Keratinocyte (primary cell): Measurements from ENCODE around the gene NEK9. TPM values are rescaled to one million over a fixed set of nuclear protein-coding genes. Genes with fewer than 3 reads are reported as not detected.

Experiments
- DNase-seq: peaks from one replicate; pipeline ENCODE4 v3.0.0-alpha.2; 2011; ENCODE audit warnings: low read depth, missing footprints, low spot score
- FAIRE-seq: peaks from 2 replicates; lab custom pipeline; 2011; peaks lifted over from hg19 to GRCh38; lab: Jason Lieb, UNC
- H2AFZ ChIP-seq: 2 replicates; pipeline ENCODE4 v1.6.0; 2012; ENCODE audit warnings: low read length, control low read depth, inconsistent platforms; ENCODE audit not compliant: control insufficient read depth
- H3K27ac ChIP-seq: 2 replicates; pipeline ENCODE4 v1.5.1; 2011; ENCODE audit warnings: low read length; ENCODE audit not compliant: control insufficient read depth, insufficient read depth
- H3K27me3 ChIP-seq: 3 replicates; pipeline ENCODE4 v1.6.0; 2011; ENCODE audit warnings: low read length; ENCODE audit not compliant: control insufficient read depth, insufficient read depth; ENCODE audit errors: extremely low read depth
- H3K36me3 ChIP-seq, 2 experiments: 2 replicates in 1 of 2; 3 replicates in 1 of 2; pipeline ENCODE4 v1.5.1; 2011; ENCODE audit warnings: low read length in 2 of 2, mild to moderate bottlenecking in 1 of 2; ENCODE audit not compliant: control insufficient read depth in 2 of 2, insufficient read depth in 2 of 2; ENCODE audit errors: extremely low read depth in 1 of 2
- H3K4me1 ChIP-seq: 3 replicates; pipeline ENCODE4 v1.5.1; 2011; ENCODE audit warnings: low read length; ENCODE audit not compliant: control insufficient read depth, insufficient read depth; ENCODE audit errors: extremely low read depth
- H3K4me2 ChIP-seq: 3 replicates; pipeline ENCODE4 v1.6.0; 2011; ENCODE audit warnings: low read depth, low read length; ENCODE audit not compliant: control insufficient read depth, insufficient read depth; ENCODE audit errors: extremely low read depth
- H3K4me3 ChIP-seq, 3 experiments: fragments of 200-600 bp in 1 of 3; sonication (generic) in 1 of 3; 2 replicates in 2 of 3; 3 replicates in 1 of 3; pipeline ENCODE4 v1.5.1; 2011 to 2016; ENCODE audit warnings: low read length in 3 of 3, mild to moderate bottlenecking in 3 of 3, control low read depth in 2 of 3, inconsistent platforms in 1 of 3, low read depth in 1 of 3, mixed read lengths in 1 of 3, mixed run types in 1 of 3, moderate library complexity in 1 of 3; ENCODE audit not compliant: control insufficient read depth in 2 of 3, insufficient read depth in 2 of 3; ENCODE audit errors: extremely low read depth in 1 of 3
- H3K79me2 ChIP-seq: 2 replicates; pipeline ENCODE4 v1.6.0; 2012; ENCODE audit warnings: low read length; ENCODE audit not compliant: control insufficient read depth, insufficient read depth
- H3K9ac ChIP-seq: 3 replicates; pipeline ENCODE4 v1.6.0; 2011; ENCODE audit warnings: low read length; ENCODE audit not compliant: control insufficient read depth, insufficient read depth; ENCODE audit errors: extremely low read depth
- H3K9me1 ChIP-seq: 3 replicates; pipeline ENCODE4 v1.6.0; 2011; ENCODE audit warnings: low read length; ENCODE audit not compliant: control insufficient read depth, insufficient read depth; ENCODE audit errors: extremely low read depth
- H3K9me3 ChIP-seq: 2 replicates; pipeline ENCODE4 v1.5.1; 2012; ENCODE audit warnings: low read depth, low read length; ENCODE audit not compliant: control insufficient read depth
- H4K20me1 ChIP-seq: 3 replicates; pipeline ENCODE4 v1.6.0; 2011; ENCODE audit warnings: low read length; ENCODE audit not compliant: control insufficient read depth, insufficient read depth; ENCODE audit errors: extremely low read depth
- EZH2 ChIP-seq: IDR thresholded peaks from one replicate; pipeline ENCODE4 v1.6.1; 2012; ENCODE audit warnings: inconsistent platforms, mild to moderate bottlenecking, low read length, moderate library complexity
- dilution Hi-C: fragments of 300-500 bp; cut with MboI; formaldehyde crosslinking; loops from one replicate; pipeline ENCODE4 v1.7.0; 2020; ENCODE audit warnings: low sequenced_read_pairs; ENCODE audit not compliant: extremely low pct_ligation_motif_present
- polyA plus RNA-seq, 5 experiments: library from polyadenylated mRNA; depleted of rRNA in 3 of 5; stranded (reverse) in 3 of 5; stranded (forward) in 1 of 5; unstranded in 1 of 5; fragments of >200 nt; gene quantifications; 1 replicate in 1 of 5; 2 replicates in 3 of 5; 3 replicates in 1 of 5; pipeline versions ENCODE4 v1.2.1 to v1.2.3, GENCODE V29; 2011 to 2012; ENCODE audit warnings: missing spikeins in 2 of 5, low read depth in 1 of 5, low replicate concordance in 1 of 5
- TF ChIP-seq, protein P1 (sequence below), 3 experiments: IDR thresholded peaks in 1 of 3; conservative IDR thresholded peaks in 1 of 3; optimal IDR thresholded peaks in 1 of 3; 2 replicates in 2 of 3; 3 replicates in 1 of 3; pipeline versions ENCODE3 to v1.5.1; 2011; ENCODE audit warnings: low read length in 3 of 3, mild to moderate bottlenecking in 3 of 3, moderate library complexity in 2 of 3, control low read depth in 1 of 3, inconsistent platforms in 1 of 3; ENCODE audit not compliant: insufficient read depth in 2 of 3; ENCODE audit errors: extremely low read depth in 1 of 3

The NEK9 gene
- polyA plus RNA-seq, 1 donor (not counting 4 experiments of a cell fraction or from before 2014, with no cell fraction given) = 43.7 TPM

DNA sequence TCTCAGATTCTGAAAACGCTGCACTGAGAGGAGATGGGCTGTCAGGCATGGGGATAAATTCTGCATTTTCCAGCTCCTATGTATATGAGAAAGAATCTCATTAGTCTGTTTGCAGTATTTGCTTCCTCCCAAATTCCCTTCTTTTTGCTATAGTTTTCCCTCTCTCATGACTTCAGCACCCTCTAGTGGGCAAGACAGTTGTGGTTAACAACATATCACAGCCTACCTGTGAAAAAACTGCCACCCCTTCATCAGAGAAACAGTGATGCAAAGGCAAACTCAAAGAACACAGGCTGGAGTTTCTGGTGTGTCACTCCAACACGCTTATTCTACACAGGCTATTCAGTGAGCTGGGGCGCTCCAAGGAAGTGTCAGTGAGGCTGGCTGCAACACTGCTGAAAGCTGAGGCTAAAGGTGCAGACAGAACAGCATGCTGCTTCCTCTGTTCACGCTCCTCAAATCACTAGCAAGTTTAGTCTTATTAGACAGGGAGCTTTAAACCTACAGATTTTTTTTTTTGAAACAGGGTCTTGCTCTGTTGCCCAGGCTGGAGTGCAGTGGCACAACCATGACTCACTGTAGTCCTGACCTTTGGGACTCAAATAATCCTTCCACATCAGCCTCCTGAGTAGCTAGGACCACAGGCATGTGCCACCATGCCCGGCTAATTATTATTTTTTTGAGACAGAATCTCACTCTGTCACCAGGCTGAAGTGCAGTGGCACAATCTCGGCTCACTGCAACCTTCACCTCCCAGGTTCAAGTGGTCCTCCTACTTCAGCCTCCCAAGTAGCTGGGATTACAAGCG is 38.1 kb downstream of the NEK9 start:
- H3K4me1 ChIP-seq = no peaks in the 10 kb centered on the region
- H3K9ac ChIP-seq = no peak overlapping the region
- H3K79me2 ChIP-seq = no peaks in the 10 kb centered on the region
- H4K20me1 ChIP-seq = no peaks in the 10 kb centered on the region
- no peaks in the 10 kb centered on the region for H3K9me1 ChIP-seq
- no peak overlapping the region for H3K27ac ChIP-seq
- peaks cover 17 to 19% of the 10 kb centered on the region in 2 experiments for H3K36me3 ChIP-seq
- H3K4me2 ChIP-seq = no peak overlapping the region
- no peak overlapping the region for H3K4me3 ChIP-seq
- H3K27me3 ChIP-seq = no peaks in the 10 kb centered on the region
- TF ChIP-seq EZH2 = no peak
- TF ChIP-seq, protein P1, sequence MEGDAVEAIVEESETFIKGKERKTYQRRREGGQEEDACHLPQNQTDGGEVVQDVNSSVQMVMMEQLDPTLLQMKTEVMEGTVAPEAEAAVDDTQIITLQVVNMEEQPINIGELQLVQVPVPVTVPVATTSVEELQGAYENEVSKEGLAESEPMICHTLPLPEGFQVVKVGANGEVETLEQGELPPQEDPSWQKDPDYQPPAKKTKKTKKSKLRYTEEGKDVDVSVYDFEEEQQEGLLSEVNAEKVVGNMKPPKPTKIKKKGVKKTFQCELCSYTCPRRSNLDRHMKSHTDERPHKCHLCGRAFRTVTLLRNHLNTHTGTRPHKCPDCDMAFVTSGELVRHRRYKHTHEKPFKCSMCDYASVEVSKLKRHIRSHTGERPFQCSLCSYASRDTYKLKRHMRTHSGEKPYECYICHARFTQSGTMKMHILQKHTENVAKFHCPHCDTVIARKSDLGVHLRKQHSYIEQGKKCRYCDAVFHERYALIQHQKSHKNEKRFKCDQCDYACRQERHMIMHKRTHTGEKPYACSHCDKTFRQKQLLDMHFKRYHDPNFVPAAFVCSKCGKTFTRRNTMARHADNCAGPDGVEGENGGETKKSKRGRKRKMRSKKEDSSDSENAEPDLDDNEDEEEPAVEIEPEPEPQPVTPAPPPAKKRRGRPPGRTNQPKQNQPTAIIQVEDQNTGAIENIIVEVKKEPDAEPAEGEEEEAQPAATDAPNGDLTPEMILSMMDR (optimal IDR thresholded peaks at IDR 0.05 in 1 of 3, IDR thresholded peaks at IDR 0.05 in 1 of 3, conservative IDR thresholded peaks at IDR 0.05 in 1 of 3; ENCODE audit: extremely low read depth in 1 of 3, insufficient read depth in 2 of 3, low read length in 3 of 3) = peak; percentile 60 to 83 (median 73)
- FAIRE-seq = peak; percentile 80
- dilution Hi-C loops = no loop called here
- DNase-seq = no peak
- no peaks in the 10 kb centered on the region for H3K9me3 ChIP-seq
- H2AFZ ChIP-seq = no peak overlapping the region

DNA sequence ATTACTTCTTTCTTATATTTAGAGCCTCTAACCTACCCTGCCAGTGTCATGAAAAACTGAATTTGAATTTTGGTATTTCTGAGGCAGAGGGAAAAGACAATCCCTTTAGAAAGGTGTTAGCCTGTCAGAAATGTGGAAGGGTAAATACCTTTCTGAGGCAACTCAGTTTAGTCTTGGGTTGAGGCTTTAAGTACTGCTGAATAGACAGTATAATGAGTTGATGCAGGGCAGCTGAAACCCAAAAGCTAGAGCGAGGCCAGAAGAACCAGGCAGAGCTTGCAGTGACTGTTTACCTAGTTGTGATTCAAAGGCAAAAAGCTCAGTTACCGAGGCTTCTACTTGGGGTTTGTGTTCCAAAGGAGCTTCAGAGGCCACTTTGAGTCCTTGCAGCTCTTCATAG is 38.7 kb downstream of the NEK9 start:
- Histone ChIP-seq H3K4me2 (no peak overlapping the region), H3K4me1 (no peaks in the 10 kb centered on the region), H2AFZ (no peak overlapping the region), H3K4me3 (no peak overlapping the region), H3K9me3 (no peaks in the 10 kb centered on the region), H4K20me1 (no peaks in the 10 kb centered on the region), H3K9ac (no peak overlapping the region), H3K27ac (no peak overlapping the region), H3K9me1 (no peaks in the 10 kb centered on the region), H3K27me3 (no peaks in the 10 kb centered on the region), H3K36me3 (peaks cover 19 to 20% of the 10 kb centered on the region in 2 experiments), H3K79me2 (no peaks in the 10 kb centered on the region)
- no peak for FAIRE-seq
- DNase-seq = no peak
- dilution Hi-C loops = no loop called here
- no peak for TF ChIP-seq EZH2
- TF ChIP-seq, protein P1 (optimal IDR thresholded peaks at IDR 0.05 in 1 of 3, IDR thresholded peaks at IDR 0.05 in 1 of 3, conservative IDR thresholded peaks at IDR 0.05 in 1 of 3; ENCODE audit: extremely low read depth in 1 of 3, insufficient read depth in 2 of 3, low read length in 3 of 3) = no peak
